Measurements from ENCODE around the gene FAAH. TPM values are rescaled to one million over a fixed set of nuclear protein-coding genes. Genes with fewer than 3 reads are reported as not detected.

Gene FAAH
- total RNA-seq, 1 donor from 2014 or later: 17.4 TPM

DNA sequence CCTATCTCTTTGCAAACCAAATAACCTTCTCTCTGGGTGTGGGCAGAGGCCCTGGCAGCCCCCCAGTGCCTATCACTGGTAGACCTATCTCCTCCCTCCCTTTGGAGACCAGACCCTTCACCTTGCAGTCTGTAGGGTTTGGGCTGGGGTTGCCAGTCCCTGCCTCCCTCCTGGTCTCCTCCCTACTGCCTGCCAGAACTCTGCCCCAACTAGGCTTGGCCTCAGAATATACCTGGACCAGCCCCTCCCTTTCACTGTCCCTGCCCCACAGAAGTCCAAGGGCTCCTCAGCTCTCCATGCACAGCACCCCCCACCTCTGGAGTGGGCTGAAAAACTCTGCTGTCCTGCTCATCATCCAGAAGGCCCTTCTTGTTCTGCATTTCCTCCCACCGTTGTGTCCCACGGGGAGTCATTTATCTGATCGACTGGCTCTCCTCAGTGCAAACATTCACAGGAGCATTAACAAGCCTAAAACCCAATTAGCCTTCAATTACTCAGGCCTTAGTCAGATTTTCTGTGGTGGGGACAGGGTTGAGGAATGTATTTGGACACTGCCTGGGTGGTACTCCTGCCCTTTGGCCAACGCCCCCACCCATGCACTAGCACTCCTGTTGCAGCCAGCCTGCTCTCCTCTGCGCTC is 67.8 kb downstream of the FAAH start:
- no peak for DNase-seq (ENCODE audit: low read depth, low spot score)
- Mint-ChIP-seq H3K4me3 (no peak overlapping the region), H3K36me3 (ENCODE audit: low read depth) (no peaks in the 10 kb centered on the region), H3K27me3 (ENCODE audit: low read depth) (peaks cover 44% of the 10 kb centered on the region), H3K27ac (ENCODE audit: unreplicated experiment) (no peak overlapping the region), H3K9me3 (no peaks in the 10 kb centered on the region), H3K4me1 (peaks cover 22% of the 10 kb centered on the region)
- TF ChIP-seq, protein P1, sequence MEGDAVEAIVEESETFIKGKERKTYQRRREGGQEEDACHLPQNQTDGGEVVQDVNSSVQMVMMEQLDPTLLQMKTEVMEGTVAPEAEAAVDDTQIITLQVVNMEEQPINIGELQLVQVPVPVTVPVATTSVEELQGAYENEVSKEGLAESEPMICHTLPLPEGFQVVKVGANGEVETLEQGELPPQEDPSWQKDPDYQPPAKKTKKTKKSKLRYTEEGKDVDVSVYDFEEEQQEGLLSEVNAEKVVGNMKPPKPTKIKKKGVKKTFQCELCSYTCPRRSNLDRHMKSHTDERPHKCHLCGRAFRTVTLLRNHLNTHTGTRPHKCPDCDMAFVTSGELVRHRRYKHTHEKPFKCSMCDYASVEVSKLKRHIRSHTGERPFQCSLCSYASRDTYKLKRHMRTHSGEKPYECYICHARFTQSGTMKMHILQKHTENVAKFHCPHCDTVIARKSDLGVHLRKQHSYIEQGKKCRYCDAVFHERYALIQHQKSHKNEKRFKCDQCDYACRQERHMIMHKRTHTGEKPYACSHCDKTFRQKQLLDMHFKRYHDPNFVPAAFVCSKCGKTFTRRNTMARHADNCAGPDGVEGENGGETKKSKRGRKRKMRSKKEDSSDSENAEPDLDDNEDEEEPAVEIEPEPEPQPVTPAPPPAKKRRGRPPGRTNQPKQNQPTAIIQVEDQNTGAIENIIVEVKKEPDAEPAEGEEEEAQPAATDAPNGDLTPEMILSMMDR (conservative IDR thresholded peaks at IDR 0.05): no peak

Other genes starting within 250 kb of the FAAH start
- gene TSPAN1, start 219.2 kb upstream of the FAAH start, total RNA-seq: not detected in 2 replicates
- gene P3R3URF, start 217.8 kb upstream of the FAAH start, total RNA-seq: not detected in 2 replicates
- gene POMGNT1, start 195.9 kb upstream of the FAAH start, total RNA-seq: 80.4 and 86.7 TPM in 2 replicates
- 6.0 and 6.2 TPM in 2 replicates for gene LURAP1, start 191.0 kb upstream of the FAAH start, total RNA-seq
- gene RAD54L, start 146.6 kb upstream of the FAAH start, total RNA-seq: 54.2 and 55.8 TPM in 2 replicates
- 99.0 and 102 TPM in 2 replicates for gene LRRC41, start 90.7 kb upstream of the FAAH start, total RNA-seq
- 325 and 341 TPM in 2 replicates for gene UQCRH, start 90.6 kb upstream of the FAAH start, total RNA-seq
- gene NSUN4, start 53.5 kb upstream of the FAAH start, total RNA-seq: 32.7 and 33.3 TPM in 2 replicates
- not detected in 2 replicates for gene DMBX1, start 95.5 kb downstream of the FAAH start, total RNA-seq
- gene KNCN, start 157.3 kb downstream of the FAAH start, total RNA-seq: not detected in 2 replicates
- gene MKNK1, start 210.0 kb downstream of the FAAH start, total RNA-seq: 28.0 and 30.9 TPM in 2 replicates
- 3.2 and 4.1 TPM in 2 replicates for gene MOB3C, start 222.5 kb downstream of the FAAH start, total RNA-seq